Measurements from ENCODE around the gene SETBP1. TPM values are rescaled to one million over a fixed set of nuclear protein-coding genes. Genes with fewer than 3 reads are reported as not detected.

The SETBP1 gene
- total RNA-seq, 1 experiment from 2014 or later: 11.9 TPM

DNA sequence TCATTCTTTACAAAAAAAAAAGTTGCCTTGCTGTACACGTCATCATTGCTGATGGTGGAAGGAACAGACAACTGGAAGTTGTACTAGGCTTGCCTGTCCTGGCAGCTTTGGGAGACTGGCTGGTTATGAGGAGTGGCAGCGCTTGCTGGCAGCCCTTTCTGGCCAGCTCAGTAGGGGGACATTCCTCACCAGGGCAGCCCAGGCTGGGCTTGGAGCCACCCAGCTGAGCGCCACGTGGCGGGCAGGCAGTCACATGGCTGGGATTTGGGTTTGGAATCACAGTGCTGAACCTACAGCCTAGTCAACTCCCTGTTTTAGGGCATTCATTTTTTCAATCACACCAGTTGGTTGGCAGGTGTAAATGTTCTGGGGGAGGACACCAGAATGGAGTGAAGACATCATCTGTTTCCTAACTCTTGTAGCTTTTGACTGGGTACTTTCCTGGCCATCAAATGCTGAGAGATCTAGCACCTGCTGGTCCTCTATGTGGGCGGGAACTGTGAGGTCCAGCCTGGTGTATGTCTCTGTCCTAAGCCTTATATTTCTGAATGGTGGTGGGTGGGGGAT lies 139.3 kb downstream of the SETBP1 start:
- Histone ChIP-seq H3K4me1 (no peaks in the 10 kb centered on the region), H3K27ac (no peak overlapping the region), H3K4me3 (no peak overlapping the region), H3K36me3 (no peaks in the 10 kb centered on the region), H3K9me3 (replicated peaks) (no peaks in the 10 kb centered on the region), H3K27me3 (no peaks in the 10 kb centered on the region)
- DNase-seq: no peak

DNA sequence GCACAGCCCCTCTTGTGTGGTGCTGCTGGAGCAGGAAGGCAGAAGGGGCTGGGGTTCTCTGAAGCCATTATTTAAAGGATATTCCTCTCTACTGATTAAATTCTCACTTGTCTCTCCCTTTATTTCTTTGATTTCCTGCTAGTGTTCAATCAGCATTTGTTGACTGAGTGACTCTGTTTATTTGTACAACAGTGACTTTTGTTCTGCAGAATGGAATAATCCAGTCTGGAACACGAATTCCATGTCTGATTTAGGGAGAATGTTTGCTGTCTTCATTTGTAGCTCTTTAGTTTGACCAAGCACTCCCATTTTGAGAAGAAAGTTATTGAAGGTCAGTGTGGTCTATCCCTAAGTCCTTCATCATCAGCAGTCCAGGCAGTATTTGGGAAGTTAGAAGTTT lies 141.2 kb downstream of the SETBP1 start:
- Histone ChIP-seq H3K36me3 (no peaks in the 10 kb centered on the region), H3K4me1 (peaks cover 4% of the 10 kb centered on the region; the same call in 1 of the 2 replicates), H3K27ac (no peak overlapping the region), H3K4me3 (no peak overlapping the region), H3K9me3 (replicated peaks) (no peaks in the 10 kb centered on the region), H3K27me3 (no peaks in the 10 kb centered on the region)
- no peak for DNase-seq

DNA sequence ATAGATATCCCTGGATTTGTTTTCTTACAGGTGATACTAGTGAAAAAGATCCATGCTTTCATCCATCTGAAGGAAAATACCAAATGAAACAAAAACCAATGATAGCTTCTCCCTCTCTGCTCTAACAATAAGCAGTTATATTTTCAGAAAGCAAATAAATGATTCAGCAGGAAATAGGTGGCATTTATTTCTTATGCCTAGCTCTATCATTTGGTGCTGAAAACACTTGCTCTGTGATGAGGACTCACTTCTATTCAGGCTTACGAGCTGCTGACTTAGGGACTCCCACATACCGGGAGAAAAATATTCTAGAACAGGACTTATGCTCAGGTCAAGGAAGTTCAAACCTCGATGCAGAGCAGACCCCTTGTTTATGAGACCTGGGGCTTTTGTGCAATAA lies 142.6 kb downstream of the SETBP1 start:
- Histone ChIP-seq H3K4me1 (peaks cover 4% of the 10 kb centered on the region; the same call in 1 of the 2 replicates), H3K4me3 (no peak overlapping the region), H3K27me3 (no peaks in the 10 kb centered on the region), H3K27ac (no peak overlapping the region), H3K9me3 (replicated peaks) (no peaks in the 10 kb centered on the region), H3K36me3 (no peaks in the 10 kb centered on the region)
- DNase-seq: no peak

DNA sequence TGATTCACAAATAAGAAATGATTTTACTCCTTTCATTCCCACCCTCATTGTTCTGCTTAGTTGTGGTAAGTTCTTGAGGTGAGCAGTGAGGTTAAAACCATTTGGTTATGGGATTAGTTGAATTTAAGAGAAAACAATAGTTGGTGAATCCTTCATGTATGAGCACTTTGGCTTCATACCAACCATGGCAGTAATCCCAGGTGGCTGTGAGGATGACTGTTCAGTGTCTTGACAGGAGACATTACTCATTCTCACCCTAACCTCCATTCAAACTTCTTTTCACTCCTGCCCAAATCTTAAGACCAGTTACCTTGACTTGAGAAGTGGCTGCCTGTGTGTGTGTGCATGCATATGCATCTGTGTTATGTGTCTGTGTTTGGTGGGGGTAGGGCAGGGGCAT lies 143.1 kb downstream of the SETBP1 start:
- Histone ChIP-seq H3K4me1 (peaks cover 4% of the 10 kb centered on the region; the same call in 1 of the 2 replicates), H3K9me3 (replicated peaks) (no peaks in the 10 kb centered on the region), H3K36me3 (no peaks in the 10 kb centered on the region), H3K4me3 (no peak overlapping the region), H3K27me3 (no peaks in the 10 kb centered on the region), H3K27ac (no peak overlapping the region)
- no peak for DNase-seq

DNA sequence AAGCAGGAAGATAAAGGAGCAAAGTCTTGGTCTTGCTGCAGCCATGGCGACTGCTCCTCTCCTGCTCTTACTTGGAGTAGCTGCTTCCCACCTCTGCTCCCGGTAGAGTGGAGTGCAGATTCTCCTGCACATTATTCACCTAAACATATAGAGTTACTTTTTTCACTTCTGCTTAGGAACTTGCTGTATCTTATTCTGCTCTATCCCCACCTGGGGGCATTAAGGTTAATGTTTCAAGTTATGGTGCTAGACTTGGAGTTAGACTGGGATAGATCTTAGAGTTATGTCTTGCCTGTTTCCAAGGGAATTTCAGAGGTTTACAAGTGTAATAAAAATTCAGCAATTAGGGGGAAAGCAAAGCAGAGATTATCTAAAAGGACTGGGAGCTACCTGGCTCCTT lies 144.2 kb downstream of the SETBP1 start:
- Histone ChIP-seq H3K27me3 (no peaks in the 10 kb centered on the region), H3K4me1 (peaks cover 4% of the 10 kb centered on the region; the same call in 1 of the 2 replicates), H3K4me3 (no peak overlapping the region), H3K36me3 (no peaks in the 10 kb centered on the region), H3K27ac (no peak overlapping the region), H3K9me3 (replicated peaks) (no peaks in the 10 kb centered on the region)
- DNase-seq: no peak

DNA sequence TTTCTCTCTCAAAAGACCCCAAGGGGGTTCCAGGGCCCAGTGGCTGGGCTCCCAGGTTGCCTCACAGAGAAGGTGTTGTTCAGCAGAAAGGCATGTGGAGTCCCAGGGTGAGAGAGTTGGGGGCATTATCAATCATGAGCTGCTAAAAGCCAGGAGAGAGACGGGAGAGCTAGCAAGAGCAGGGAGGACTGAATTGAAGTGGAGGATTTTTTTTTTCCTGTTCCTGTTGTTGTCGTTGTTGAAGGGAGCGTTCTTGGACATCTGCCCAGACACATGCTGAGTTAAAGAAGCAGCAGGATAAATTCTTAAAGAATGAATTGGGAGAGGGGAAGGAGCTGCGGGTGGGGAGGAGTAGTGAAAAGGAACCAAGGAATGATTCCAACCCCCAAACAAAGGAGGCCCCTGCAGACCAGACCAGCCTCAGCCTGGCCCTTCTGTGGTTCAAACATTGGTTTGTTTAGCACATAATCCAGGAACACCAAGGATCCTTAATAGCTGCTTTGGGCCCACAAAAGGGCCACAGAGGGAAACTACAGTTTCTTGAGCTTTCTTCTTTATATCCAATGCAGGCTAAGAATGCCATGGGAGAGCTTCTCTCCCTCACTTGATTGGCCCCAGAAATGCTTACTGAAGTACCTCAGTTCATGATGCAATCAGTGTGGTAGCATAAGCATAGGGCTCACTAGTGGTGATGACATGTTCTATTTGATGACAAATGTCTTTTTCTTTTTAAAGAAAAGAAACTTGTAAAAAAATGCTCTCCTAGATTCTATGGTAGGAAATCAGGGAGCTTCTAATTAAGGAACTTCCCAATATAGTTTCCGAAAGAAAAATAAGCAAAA lies 146.0 kb downstream of the SETBP1 start:
- Histone ChIP-seq H3K27ac (no peak overlapping the region; the same call in 1 of the 2 replicates), H3K9me3 (replicated peaks) (no peaks in the 10 kb centered on the region), H3K36me3 (no peaks in the 10 kb centered on the region), H3K4me3 (no peak overlapping the region), H3K4me1 (peaks cover 11% of the 10 kb centered on the region; the same call in 1 of the 2 replicates), H3K27me3 (no peaks in the 10 kb centered on the region)
- DNase-seq: peak; percentile 53 to 67

DNA sequence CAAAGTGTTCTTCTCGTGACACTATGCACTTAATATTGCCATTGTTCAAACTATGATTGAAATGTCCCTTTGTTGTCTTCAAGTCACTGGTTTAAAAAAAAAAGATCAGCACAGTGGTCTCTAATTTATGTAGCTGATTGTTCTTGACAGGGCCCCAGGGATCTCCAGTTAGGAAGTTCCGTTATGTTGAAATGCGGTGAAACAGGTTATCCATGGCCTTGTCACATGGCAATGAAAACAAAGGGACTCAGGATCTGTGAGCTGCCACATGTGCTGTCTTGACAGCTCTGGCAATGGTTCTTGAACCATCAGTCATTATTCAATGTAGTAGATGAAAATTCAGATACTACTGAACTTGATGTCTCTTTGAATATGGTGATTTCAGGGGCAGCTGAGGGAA lies 147.4 kb downstream of the SETBP1 start:
- Histone ChIP-seq H3K27ac (no peak overlapping the region), H3K36me3 (no peaks in the 10 kb centered on the region), H3K4me1 (peaks cover 11% of the 10 kb centered on the region; the same call in 1 of the 2 replicates), H3K9me3 (replicated peaks) (no peaks in the 10 kb centered on the region), H3K27me3 (no peaks in the 10 kb centered on the region), H3K4me3 (no peak overlapping the region)
- no peak for DNase-seq

DNA sequence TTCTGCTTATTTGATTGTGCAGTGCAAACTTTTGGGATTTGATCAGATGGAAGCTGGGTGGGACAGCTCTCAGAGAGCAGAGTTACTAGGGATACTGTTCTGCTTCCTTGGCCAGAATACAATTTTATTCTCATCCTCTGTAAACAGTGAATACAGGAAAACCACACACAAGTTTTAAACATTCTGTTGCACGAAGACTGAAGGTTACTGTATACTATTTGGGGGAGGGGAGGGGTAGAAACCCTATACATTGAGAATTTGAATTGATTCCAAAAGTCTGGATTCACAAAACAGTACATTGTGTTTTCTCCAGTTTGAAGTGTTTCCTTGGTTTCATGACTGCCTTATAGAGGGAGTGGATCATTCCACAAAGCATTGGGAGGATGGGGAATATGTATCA lies 149.9 kb downstream of the SETBP1 start:
- no peaks in the 10 kb centered on the region for H3K27me3 ChIP-seq
- peak in 1 of 2 experiments; percentile 46 for DNase-seq
- peaks cover 11% of the 10 kb centered on the region; the same call in 1 of the 2 replicates for H3K4me1 ChIP-seq
- no peak overlapping the region for H3K4me3 ChIP-seq
- H3K9me3 ChIP-seq (replicated peaks): no peaks in the 10 kb centered on the region
- H3K27ac ChIP-seq: no peak overlapping the region
- H3K36me3 ChIP-seq: no peaks in the 10 kb centered on the region

DNA sequence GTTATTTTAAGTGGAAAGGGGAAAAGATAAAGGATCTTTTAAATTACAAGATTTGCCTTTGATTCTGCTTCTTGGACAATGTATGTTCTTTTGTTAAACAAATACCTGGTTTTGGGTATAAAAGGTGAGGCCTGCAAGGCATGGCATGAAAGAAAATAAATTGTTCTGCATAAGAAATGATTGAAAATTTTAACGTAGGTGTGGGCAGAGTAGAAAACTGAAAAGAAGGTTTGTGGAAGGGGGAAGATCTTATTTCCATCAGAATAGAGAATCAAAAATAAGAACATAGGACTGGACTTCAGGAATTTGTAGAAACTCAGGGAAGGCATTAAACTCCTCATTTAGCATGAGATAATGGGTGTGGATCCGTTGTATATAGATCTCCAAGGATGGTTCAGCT lies 153.1 kb downstream of the SETBP1 start:
- no peak for DNase-seq
- no peaks in the 10 kb centered on the region for H3K36me3 ChIP-seq
- no peaks in the 10 kb centered on the region for H3K9me3 ChIP-seq (replicated peaks)
- H3K27ac ChIP-seq: no peak overlapping the region
- no peaks in the 10 kb centered on the region for H3K27me3 ChIP-seq
- no peak overlapping the region for H3K4me3 ChIP-seq
- 0 out of 2 replicates have a peak, but pooled peaks cover 7% of the 10 kb centered on the region for H3K4me1 ChIP-seq

DNA sequence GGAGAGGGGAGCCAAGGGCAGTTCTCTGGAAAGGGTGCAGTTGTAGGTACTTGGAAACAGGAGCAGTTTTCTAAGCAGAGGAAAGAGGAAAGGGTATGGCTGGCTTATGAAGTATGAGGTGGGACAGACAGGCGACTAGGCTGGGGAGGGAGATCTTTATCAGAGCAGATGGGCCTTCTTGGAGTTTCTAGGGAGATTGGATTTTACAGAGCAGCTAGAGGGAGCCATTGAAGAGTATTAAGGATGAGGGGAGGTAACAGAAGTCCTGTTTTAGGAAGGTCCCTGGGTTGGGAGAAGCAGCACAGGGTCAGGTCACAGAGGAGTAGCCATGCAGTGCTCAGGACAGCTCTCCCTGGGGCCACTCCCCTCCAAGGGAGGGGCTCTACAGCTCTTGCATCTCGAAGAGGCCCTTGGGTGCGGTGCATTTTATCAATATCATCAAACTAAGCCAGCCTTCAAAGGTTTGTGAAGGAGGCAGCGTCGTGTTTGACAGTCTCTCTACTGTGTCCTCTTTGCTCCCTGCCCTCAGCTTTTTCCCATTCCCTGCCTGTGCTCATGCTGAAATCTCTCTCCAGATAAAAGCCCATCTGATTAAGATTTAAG lies 154.3 kb downstream of the SETBP1 start:
- Histone ChIP-seq H3K27ac (no peak overlapping the region), H3K4me1 (peaks cover 7% of the 10 kb centered on the region; the same call in 1 of the 2 replicates), H3K27me3 (no peaks in the 10 kb centered on the region), H3K9me3 (replicated peaks) (no peaks in the 10 kb centered on the region), H3K36me3 (no peaks in the 10 kb centered on the region), H3K4me3 (no peak overlapping the region)
- no peak for DNase-seq

DNA sequence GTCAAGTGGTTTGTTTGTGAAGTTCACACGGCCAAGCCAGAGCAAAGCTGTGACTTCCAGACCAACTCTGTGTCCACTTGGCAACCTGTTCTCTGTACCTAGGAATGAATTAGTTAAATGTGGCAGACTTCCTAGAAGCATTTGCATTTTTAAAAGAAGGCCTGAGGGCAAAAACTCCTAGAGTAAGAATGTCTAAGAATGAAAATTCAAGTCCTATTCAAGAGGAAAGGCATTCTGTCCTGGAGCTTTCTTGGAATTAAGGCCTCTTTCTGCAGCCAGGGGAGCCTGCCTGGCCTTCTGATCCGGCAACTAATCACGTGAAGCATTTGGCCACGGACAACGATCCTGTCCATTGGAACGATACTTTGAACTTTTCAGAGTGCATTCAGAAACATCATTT lies 155.0 kb downstream of the SETBP1 start:
- H3K27me3 ChIP-seq: no peaks in the 10 kb centered on the region
- H3K27ac ChIP-seq: no peak overlapping the region
- H3K4me1 ChIP-seq: peaks cover 6% of the 10 kb centered on the region; the same call in 1 of the 2 replicates
- no peaks in the 10 kb centered on the region for H3K9me3 ChIP-seq (replicated peaks)
- no peak for DNase-seq
- no peaks in the 10 kb centered on the region for H3K36me3 ChIP-seq
- no peak overlapping the region for H3K4me3 ChIP-seq

DNA sequence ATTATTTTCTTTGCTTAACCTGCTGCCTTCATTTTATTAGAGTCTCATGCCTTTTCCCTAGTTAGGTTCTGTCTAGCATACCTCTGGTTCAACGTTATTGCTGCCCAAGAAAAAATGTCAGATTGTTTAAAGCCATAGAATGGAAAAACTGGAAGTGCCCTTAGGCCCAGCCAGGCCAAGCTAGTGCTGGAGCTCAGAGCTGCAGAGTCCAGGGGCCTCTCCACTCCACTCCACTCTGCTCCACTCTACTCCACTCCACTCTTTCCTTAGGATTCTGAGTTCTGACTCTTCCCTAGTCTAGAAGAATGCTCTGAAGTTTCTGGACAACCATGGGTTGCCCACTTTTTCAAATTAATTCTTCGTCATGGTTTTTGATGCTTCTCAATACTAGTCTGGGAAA lies 155.6 kb downstream of the SETBP1 start:
- Histone ChIP-seq H3K9me3 (replicated peaks) (no peaks in the 10 kb centered on the region), H3K4me1 (no peaks in the 10 kb centered on the region; the same call in 1 of the 2 replicates), H3K27me3 (no peaks in the 10 kb centered on the region), H3K4me3 (no peak overlapping the region), H3K36me3 (no peaks in the 10 kb centered on the region), H3K27ac (no peak overlapping the region)
- DNase-seq: no peak

DNA sequence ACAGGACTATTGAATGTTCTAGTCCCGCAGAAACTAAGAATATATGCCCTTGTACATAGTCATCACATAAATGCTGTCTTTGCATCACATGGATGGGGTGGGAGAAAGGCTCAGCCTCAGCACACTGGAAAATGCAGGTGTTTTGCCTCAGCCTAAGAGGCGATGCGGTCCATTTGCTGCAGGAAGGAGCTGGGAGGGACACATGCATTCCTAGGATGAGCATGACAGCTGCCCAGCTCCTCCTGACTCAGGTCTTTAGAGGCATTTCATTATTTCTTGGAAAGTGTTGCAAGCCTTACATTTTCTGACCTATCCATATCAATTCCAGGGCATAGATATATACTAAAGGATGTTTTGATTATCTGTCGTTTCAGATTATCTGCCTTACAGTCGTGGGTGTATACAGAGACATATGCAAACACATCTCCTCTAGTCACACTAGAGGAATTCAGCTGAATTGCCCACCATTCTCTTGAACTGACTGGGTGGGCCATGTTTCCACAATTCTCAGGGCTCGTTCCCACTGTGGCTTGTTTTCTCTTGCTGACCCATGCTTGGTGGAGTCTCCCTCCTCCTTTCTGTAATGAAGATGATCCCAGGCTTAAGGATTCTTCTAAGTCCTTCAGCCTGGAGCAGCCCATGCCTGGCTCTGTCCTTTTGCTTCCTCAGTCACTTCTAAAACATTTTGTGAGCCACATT lies 156.9 kb downstream of the SETBP1 start:
- Histone ChIP-seq H3K9me3 (replicated peaks) (no peaks in the 10 kb centered on the region), H3K36me3 (no peaks in the 10 kb centered on the region), H3K27ac (no peak overlapping the region), H3K27me3 (no peaks in the 10 kb centered on the region), H3K4me3 (no peak overlapping the region), H3K4me1 (no peaks in the 10 kb centered on the region; the same call in 1 of the 2 replicates)
- peak in 1 of 2 experiments; percentile 12 for DNase-seq

DNA sequence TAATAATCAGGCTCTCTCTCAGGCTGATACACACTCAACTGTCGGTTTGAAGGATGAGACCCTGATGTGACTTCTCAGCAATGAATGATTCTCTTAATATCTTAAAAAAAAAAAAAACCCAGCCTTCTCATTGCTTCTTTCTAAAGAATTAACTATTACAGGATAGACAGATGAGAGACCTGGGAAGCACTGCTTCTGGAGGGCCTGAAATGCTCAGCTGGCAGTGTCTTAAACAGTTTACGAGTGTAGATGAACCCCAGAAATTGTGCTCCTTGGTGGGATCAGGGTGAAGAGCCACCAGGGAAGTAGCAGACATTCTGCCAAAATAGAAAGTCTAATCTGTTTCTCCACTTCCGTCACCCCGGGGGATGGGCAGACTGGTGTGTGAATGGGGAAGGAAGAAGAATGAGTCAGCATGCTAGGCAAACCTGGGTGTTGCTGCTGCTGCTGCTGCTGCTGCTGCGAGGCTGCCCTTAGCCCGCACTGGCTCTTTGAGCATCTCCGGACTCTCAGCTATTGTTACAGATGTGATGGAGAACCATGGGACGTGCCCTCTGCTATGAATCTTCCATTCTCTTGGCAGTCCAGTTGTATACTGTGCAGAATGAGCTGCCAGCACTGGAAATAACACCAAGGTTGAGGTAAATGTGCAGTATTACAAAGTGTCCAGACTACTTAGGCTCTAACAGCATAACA lies 158.4 kb downstream of the SETBP1 start:
- H3K36me3 ChIP-seq: no peaks in the 10 kb centered on the region
- no peak overlapping the region for H3K4me3 ChIP-seq
- DNase-seq: peak in 1 of 2 experiments; percentile 16
- H3K27me3 ChIP-seq: no peaks in the 10 kb centered on the region
- H3K4me1 ChIP-seq: no peaks in the 10 kb centered on the region; the same call in 1 of the 2 replicates
- no peak overlapping the region for H3K27ac ChIP-seq
- no peaks in the 10 kb centered on the region for H3K9me3 ChIP-seq (replicated peaks)
